ENCODE data around the gene ADAMTS8.

ADAMTS8 gene

DNA sequence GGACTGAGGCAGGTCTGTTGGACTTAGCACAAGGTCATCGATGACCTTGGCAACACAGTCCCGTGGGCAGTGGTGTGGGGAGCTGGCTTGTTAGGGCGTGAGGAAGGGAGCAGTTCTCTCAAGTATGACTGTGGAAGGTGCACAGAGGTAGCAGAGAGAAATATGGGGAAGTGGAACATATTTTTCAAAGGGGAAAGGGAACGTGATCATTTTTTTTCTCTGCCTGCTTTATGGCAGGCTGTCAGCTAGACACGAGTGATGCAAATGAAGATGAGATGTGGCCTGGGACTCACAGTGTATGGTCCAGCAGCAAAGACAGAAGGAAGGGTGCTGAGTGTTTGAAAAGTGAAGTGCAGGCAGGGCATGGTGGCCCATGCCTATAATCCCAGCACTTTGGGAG lies 30.6 kb downstream of the ADAMTS8 start:
- DNase-seq (ENCODE audit: low read depth): no peak

DNA sequence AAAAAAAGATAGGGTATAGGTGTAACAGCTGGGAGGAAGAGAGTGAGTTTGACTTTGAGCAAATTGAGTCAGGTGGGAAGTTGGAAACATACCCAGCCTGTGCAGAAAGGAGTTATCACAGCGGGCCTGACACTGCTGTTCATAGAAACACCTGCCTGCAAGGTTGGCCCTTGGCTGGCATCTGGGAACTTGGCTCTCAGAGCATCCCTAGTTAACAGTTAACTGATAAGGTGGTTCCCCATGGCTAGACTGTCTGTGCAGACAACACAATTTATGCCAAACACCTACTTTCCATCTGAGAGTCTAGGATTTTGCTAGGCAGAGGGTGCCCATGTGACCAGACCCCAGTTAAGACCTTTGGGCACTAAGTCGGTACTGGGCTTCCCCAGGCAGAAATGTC lies 31.4 kb downstream of the ADAMTS8 start:
- DNase-seq (ENCODE audit: low read depth): no peak

DNA sequence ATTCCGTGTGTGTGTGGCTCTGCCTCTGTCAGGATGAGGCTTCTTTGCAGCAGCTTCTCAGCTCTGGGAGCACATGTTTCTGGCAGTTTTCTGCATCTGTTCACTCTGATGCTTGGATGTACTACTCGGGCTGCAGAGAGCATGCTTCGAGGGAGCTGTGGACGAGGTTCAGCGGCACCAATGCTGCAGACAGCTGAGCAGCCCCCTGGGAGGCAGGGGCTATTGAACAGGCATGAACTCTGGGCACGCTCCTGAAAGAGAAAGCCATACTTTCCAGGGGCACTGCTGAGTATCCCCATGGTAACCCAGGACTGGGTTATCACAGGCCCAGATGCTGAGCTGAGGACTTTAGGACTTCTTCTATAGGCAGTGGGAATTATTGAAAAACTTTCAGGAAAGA lies 33.8 kb downstream of the ADAMTS8 start:
- no peak for DNase-seq (ENCODE audit: low read depth)

DNA sequence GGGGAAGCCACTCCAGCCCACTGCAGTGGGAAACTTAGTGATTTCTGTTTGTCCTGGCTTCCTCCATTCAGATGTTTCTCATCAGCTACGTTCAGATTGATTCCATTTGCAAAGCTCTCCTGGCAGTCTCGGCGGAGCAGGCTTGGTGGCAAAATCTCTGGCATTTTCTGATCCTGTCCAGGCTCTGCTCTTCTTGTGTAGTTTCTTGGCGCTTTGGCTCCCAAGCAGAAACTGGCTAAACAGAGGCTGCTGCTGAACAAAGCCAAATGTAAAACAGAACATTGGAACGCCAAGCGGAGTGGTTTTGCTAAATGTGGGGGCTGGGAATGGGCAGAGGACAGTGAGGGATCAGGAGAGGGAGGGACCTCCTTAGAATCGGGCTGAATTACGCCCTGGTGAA lies 36.7 kb downstream of the ADAMTS8 start:
- DNase-seq (ENCODE audit: low read depth): no peak

DNA sequence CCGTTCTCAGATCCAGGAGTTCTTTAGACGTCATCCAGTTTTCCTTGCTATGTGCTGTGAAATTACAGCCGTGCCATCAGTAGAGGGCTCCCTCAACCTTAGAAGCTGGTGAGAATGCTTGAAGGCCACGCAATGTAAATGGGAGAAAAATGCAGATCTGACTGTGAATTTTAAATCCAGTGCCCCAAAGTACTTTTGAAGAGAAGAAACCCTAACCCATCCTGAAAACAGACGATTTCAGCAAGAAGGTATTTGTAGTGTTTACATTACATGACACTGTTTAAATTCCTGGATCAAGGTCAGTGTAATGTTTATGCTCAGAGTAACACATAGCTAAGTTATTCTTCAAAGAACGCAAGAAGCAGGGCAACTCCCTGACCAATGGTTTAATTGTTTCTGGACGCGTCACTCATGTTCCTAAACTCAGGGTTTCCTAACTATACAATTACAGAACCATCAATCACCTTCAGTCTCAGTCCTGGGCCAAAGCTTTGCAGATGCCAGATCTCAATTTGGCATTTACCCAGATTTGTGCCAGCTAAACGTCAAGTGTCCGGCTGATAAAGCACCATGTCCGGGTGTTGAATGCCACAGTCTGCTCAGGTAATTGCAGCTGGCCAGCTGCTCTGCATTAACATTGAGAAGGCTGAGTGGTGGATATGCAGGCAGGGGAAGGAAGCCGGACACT lies 38.2 kb downstream of the ADAMTS8 start:
- peak; percentile 25 for DNase-seq (ENCODE audit: low read depth)

DNA sequence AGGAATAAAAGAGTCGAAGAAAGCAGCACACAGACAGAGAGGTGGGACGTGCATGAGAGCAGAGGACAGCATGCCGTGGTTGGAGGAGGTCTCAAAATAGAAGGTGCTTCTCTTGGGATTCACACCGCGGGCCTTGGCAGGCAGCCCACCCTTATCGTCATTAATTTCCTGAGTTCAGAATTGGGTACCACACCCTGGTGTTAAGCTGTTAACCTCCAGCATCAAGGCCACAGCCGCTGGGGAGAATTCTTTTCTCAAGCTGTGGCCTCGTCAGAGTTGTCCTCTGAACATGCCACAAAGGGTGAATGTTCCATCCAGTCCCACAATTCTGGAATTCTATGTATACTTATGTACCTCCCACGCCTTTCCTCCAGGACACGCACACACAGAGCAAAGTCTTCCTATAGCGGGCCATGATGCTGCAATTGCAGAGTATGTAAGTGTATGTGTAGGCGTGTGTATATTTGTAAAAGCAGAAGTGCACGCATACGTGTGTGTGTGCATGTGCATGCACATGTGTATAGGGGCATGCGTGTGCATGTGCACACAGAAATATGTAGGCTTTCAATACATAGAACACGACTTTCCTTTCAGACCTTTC lies 39.0 kb downstream of the ADAMTS8 start:
- DNase-seq (ENCODE audit: low read depth): no peak

DNA sequence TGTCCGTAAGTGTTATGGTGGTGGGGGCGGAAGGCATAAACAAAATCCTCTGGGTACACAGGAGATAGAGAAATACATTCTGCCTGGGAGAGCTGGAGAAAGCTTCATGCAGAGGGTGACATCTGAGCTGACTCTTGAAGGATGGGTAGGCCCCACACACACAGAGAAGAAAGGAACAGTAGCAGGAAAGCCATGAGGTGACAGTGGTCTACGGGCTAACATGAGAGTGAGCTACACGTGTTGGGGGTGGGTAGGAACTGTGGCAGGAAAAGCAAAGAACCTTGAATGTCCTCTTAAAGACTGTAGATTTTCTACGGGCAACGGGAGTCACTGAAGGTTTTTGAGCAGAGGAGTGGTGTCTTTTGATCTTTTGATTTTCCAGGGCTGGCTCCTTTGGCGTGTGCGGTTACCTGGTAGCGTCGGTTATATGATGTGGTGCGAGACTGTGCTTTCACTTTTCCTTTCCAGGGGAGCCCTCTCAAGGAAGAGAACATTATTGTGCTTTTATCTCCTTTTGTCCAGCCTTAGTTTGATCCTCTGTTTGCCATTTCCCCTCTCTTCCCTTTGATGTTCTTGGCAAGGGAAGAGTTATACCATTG lies 39.7 kb downstream of the ADAMTS8 start:
- no peak for DNase-seq (ENCODE audit: low read depth)

DNA sequence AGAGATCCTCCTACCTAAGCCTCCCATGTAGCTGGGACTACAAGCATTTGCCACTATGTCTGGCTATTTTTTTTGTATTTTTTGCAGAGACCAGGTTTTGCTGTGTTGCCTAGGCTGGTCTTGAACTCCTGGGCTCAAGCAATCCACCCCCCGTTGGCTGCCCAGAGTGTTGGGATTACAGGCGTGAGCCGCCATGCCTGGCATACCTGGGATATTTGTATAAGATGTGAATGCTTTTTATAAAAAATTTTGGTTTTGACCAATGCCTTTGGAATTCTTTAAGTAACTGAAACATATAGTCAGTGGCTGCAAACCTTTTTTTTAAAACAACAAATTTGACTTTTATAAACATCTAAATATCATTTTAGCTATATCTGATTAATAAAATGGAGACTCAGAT lies 42.4 kb downstream of the ADAMTS8 start:
- peak; percentile 19 for DNase-seq (ENCODE audit: low read depth)

DNA sequence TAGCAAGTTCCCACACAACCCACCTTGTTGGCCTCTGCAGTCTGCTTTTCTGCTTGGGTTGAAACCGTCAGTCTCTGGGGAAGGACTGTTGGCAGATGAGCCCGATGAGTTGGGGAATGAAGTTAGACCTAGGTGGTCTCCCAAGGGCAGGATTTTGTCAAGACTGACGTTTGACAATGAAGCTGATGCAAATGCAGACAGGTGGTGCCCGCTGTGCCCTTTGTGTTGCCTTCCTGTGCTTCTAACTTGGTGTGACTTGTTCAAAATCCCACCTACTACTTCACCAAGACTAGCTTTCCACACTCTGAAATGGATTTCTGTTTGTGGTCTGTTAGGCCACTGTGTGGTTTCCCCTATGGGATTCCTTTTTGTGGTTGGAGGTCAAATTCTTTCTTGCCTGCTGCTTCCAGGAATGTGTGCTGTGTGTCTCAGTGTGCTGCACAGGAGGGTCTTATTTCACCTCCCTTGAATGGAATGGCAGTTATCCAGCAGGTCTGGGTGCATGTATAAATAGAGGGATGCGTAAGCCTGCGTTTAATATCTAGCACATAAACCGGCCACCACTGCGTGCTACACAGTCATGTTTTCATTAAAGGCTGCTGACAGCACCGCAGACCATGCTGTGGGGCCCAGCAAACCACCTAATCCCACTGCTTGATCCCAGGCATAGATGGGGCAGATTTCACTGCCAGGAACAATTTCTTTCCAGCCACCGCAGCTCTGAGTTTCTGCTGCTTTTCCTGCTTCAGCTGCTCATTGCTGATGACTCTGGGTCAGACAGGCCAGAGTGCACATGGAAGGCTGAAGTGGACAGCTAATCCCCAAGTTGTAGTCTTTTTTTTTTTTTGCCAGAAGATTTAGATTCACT lies 44.8 kb downstream of the ADAMTS8 start:
- DNase-seq (ENCODE audit: low read depth): peak; percentile 45

DNA sequence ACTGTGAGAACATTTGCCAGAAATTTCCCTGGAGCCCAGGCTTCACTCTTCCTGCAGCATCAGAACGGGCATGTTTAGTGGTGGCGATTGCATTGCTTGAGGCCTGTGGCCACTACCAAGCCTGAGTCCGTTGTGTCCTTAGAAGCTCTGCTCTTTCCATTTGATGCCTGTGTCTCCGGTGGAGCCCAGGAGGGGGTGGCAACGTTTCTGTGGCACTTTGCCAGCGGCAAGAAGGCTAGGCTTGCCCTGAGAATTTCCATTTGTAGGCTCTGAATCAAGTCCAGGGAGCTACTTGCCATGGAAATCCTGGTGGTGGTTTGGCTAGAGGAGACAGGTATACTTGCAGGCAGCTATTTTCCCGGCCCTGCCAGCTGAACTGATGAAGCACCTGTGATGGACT lies 47.1 kb downstream of the ADAMTS8 start:
- DNase-seq (ENCODE audit: low read depth): no peak

DNA sequence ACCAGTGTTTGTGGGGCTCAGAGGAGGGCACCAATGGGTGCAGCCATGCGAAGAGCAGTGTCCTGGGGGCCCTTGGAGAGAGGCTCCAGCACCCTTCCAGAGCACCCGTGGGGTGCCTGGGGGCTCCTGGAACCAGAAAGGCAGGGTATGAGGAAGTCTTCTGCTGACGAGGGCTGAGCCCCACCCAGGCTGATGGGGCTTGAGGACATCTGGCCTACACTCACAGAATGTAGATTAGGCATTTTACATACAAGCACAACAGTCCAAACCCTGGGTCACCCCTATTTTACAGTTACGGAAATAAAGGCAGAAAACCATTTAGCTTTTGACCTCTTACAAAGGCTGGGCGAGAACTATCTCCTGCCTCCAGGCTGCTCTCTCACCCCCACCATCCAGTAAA lies 47.6 kb downstream of the ADAMTS8 start:
- DNase-seq (ENCODE audit: low read depth): no peak

DNA sequence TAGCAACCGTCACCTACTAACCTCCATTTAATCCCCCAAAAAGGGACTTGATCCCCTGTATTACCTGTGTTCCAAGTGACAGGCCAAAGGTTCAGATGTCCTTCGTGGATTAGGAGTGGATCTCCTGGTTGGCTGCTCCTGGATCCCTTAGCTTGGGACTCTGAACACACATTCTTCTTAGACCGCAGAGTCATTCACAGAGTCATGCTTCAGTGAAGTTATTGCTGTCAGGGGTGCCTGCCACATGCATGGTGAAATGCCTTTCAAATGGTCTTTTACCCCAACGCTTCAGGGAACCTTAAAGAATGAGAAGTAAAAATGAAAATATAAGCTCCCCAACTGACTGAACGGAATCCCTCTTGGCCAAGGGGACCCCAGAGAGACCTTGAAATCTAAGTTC lies 49.1 kb downstream of the ADAMTS8 start:
- no peak for DNase-seq (ENCODE audit: low read depth)

DNA sequence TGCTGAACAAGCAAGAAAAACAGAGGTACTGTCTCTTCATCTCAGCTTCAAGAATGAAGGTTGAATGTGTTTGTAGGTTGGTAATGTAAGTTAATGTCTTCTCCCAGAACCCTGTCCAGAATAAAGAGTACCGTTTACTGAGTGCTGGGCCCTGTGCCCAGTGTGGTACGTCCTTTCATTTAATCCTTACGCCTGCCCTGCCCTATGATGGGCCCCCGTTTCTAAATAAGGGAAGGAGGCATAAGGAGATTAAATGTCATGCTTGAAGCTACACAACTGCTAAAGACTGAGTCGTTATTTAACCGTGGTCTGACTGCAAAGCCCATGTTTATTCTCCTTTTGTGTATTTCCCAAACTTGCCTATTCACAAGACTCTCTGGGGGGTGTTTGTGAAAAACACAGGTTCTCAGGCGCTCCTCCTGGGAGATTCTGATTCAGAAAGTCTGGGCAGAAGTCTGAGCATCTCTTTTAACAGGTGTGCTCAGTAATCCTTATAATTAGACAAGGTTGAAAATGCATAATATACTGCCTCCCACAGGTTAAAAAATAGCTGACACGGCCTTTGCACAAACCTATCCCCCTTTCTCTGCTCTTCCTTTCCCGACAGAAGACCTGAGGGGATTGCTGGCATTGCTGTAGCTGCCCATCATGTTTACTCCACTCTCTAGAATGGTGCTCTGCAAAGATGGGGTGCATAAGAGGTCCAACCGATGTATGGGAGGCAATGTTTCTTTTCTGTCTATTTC lies 57.4 kb downstream of the ADAMTS8 start:
- DNase-seq (ENCODE audit: low read depth): no peak

DNA sequence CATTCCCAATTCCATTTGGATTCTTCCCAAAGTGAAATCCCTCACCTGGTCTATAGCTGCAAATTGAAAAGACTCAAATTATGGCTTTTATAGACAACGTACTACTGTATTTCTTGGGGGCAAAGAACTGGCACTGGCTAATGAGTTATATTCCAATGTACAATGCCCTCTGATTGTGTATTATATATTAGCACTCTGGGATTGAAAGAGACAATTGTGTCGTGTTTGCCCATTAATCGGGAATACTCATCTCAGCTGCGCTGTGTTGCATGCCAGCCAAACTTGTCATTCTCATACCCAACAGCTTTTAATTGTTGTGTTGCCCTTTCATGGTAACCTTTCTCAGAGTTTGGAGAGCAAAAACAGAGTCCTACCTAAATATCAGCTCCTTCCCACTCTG lies 58.7 kb downstream of the ADAMTS8 start:
- no peak for DNase-seq (ENCODE audit: low read depth)

DNA sequence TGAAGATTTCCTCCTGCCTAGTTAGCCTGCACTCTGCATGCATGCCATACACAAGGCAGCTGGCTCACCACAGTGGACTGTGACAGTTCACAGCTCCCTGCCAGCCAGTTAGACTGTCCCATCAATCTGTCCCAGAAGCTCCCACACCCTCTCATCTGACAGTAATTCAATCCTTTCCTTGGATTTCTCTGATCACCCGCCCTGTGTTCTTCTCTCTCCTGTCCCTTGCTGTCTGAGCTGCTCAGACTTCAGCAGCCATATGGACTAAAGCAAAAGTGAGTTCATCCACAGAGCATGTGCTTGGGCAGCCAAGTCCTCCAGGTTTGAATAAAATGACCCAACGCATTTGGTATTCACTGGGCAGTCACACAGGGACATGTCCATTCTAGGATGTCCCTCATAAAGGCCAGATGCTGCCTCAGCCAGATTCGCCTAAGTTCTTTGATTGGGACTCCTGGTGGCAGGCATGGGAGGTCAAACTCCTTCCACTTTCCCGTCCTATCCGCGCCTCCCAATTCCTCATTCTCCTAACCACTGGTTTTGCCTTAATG lies 59.2 kb downstream of the ADAMTS8 start:
- no peak for DNase-seq (ENCODE audit: low read depth)

DNA sequence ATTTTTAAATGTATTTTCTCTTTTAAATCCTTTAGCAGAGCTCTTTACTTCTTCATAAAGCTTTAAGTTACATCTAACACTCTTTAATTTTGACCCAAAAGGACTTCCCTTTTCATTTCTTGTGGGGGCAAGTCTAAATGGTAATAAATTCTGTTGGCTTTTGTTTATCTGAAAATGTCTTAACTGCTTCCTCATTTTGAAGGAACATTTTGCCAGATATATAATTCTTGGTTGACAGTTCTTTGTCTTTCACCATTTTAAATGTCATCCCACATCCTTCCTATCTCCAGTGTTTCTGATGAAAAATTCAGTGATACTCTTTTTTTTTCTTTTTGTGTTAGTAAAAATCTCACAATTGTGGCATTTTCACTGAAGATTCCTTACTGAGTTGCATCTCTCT lies 69.0 kb downstream of the ADAMTS8 start:
- no peak for DNase-seq (ENCODE audit: low read depth)

DNA sequence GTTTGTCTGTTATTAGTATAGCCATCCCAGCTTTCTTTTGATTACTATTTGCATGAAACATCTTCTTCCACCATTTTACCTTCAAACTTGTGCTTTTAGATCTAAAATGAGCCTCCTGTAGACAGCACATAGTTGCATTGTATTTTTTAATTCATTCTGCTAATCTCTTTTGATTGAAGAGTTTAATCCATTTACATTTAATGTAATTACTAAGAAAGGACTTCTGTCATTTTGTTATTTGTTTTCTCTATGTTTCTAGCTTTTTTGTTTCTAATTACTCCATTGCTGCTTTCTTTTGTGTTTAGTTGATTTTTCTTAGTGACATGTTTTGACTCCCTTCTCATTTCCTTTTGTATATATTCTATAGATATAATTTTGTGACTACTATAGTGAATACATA lies 70.0 kb downstream of the ADAMTS8 start:
- DNase-seq (ENCODE audit: low read depth): no peak
